Right lobe of liver (tissue), 6 donors: ENCODE measurements around the gene KCNT1. TPM values are rescaled to one million over a fixed set of nuclear protein-coding genes. Genes with fewer than 3 reads are reported as not detected.
A peak's percentile ranks its signal among the peaks of the same experiment; 100 is the strongest.

Experiments used
- ATAC-seq, 4 donors: fragments of 200-7000 bp; cut with Tn5 transposase; one replicate each; pipeline ENCODE4 v1.9.1; 2020; ENCODE audit warnings: mild to moderate bottlenecking in 4 of 4, moderate library complexity in 4 of 4
- DNase-seq, 3 donors: peaks; one replicate each; pipeline ENCODE4 v3.0.0-alpha.2; 2020
- H3K27ac ChIP-seq, 3 donors: fragments of 200-600 bp; one replicate each; pipeline ENCODE4 v1.8.0; 2022
- H3K27me3 ChIP-seq, 2 donors: fragments of 200-600 bp; one replicate each; pipeline ENCODE4 v1.8.0; 2022
- H3K36me3 ChIP-seq, 4 donors: fragments of 200-600 bp; sonication (generic) in 1 of 4; one replicate each; pipeline versions ENCODE4 v1.5.1 to v1.8.0; 2017 to 2022; ENCODE audit warnings: control low read depth in 1 of 4
- H3K4me1 ChIP-seq, 4 donors: fragments of 200-600 bp; sonication (generic) in 1 of 4; one replicate each; pipeline versions ENCODE4 v1.5.1 to v1.8.0; 2017 to 2022; ENCODE audit warnings: control low read depth in 1 of 4
- H3K4me3 ChIP-seq, 3 donors: fragments of 200-600 bp; one replicate each; pipeline ENCODE4 v1.8.0; 2022
- H3K9me3 ChIP-seq, 4 donors: fragments of 200-600 bp; sonication (generic) in 1 of 4; one replicate each; pipeline versions ENCODE4 v1.5.1 to v1.8.0; 2017 to 2022; ENCODE audit warnings: control low read depth in 1 of 4
- POLR2A ChIP-seq: fragments of 450-650 bp; IDR thresholded peaks from one replicate; pipeline ENCODE4 v1.6.1; 2017; ENCODE audit warnings: antibody characterized with exemption, mild to moderate bottlenecking
- WGBS: methylation state at CpG from one replicate; pipeline ENCODE4 v1.1.6; 2018; ENCODE audit warnings: low coverage, low lambda C conversion rate; ENCODE audit not compliant: insufficient coverage; ENCODE audit errors: missing lambda C conversion rate; 5-methylcytosine and 5-hydroxymethylcytosine counted together
- intact Hi-C, 2 donors: fragments of 100-400 bp; cut with DNase I; formaldehyde crosslinking; loops; one replicate each; pipeline versions ENCODE4 v1.11.2 to v1.14.1; 2022
- total RNA-seq, 6 experiments: library from RNA; depleted of rRNA in 2 of 6; stranded (reverse); fragments of >200 nt in 2 of 6; fragmentation: NEBNext Ultra II Directional in 3 of 6; extraction: Animal tissue kit (Norgen Biotek cat#: 25700) in 3 of 6; gene quantifications; one replicate each; pipeline versions ENCODE4 v1.1.0 to v1.2.4, GENCODE V29; 2016 to 2023
- TF ChIP-seq, protein P1 (sequence below), 4 donors: fragments of 200-600 bp in 3 of 4; fragments of 450-650 bp in 1 of 4; IDR thresholded peaks; one replicate each; pipeline versions ENCODE4 v1.5.1 to v1.8.0; 2016 to 2022; ENCODE audit warnings: antibody characterized with exemption in 4 of 4, mild to moderate bottlenecking in 2 of 4
- donor health status: DM: no; HTN: yes; CAD: no.
- donor health status: DM: no; HTN: no; CAD: no.
- donor health status: DM: no; HTN: no; CAD: no.
- donor health status: DM: no; HTN: yes; CAD: no.
- donor health status: DM: no; HTN: yes; CAD: no.

KCNT1 gene
- total RNA-seq, 6 experiments from 2014 or later = not detected

DNA sequence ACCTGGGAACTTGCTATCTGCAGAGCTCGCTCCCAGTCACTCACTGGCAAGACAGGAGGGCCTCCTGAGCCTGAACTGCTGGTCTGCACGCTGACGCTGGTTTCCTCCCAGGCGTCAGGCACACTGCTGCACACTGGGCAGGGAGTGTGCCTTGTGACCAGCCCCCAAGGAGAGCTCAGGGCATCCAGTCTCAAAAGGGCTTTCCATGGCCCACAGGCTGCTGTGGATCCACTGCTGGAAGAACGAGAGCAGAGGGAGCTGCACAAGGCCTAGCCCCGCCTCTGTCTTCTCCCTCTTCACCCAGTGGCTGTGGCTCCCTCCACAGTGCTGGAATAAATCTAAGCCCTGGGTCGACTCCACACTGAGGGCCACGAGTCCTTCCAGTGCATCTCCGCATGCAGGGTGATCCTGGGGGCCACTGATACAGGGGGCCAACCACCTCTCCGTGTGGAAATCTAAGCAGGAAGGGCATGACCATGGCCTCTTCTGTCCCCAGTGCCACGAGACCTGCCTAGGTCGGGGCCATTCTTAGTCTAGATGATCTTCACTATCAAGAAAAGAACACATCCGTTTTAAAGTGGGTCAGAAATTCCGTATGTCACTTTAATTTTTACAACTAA is 111.8 kb downstream of the KCNT1 start:
- no peak overlapping the region for H3K27ac ChIP-seq
- DNase-seq = peak in 1 of 3 donors; percentile 30

GRCh38 chr9:135814421-135815095 is 112.6 kb downstream of the KCNT1 start:
- H3K9me3 ChIP-seq = no peaks in the 10 kb centered on the region
- no peaks in the 10 kb centered on the region for H3K4me1 ChIP-seq
- no peak for TF ChIP-seq POLR2A
- TF ChIP-seq, protein P1, sequence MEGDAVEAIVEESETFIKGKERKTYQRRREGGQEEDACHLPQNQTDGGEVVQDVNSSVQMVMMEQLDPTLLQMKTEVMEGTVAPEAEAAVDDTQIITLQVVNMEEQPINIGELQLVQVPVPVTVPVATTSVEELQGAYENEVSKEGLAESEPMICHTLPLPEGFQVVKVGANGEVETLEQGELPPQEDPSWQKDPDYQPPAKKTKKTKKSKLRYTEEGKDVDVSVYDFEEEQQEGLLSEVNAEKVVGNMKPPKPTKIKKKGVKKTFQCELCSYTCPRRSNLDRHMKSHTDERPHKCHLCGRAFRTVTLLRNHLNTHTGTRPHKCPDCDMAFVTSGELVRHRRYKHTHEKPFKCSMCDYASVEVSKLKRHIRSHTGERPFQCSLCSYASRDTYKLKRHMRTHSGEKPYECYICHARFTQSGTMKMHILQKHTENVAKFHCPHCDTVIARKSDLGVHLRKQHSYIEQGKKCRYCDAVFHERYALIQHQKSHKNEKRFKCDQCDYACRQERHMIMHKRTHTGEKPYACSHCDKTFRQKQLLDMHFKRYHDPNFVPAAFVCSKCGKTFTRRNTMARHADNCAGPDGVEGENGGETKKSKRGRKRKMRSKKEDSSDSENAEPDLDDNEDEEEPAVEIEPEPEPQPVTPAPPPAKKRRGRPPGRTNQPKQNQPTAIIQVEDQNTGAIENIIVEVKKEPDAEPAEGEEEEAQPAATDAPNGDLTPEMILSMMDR (IDR thresholded peaks at IDR 0.05) = no peak
- H3K27me3 ChIP-seq = no peaks in the 10 kb centered on the region
- no peak overlapping the region for H3K4me3 ChIP-seq
- ATAC-seq (no peak), DNase-seq (peak in 1 of 3 donors; percentile 33)
- no peak overlapping the region for H3K27ac ChIP-seq
- peaks cover 0 to 60% (median 20%) of the 10 kb centered on the region in 4 donors for H3K36me3 ChIP-seq
- intact Hi-C loops = no loop called here
- 98% methylated on average over 9 of the region's 12 CpGs for WGBS

More for the DNA sequence above, 111.8 kb downstream of the KCNT1 start:
- H3K36me3 ChIP-seq = peaks cover 0 to 56% (median 20%) of the 10 kb centered on the region in 4 donors
- no peak for ATAC-seq
- TF ChIP-seq POLR2A = no peak
- TF ChIP-seq, protein P1 (IDR thresholded peaks at IDR 0.05) = no peak
- intact Hi-C loops = no loop called here
- no peaks in the 10 kb centered on the region for H3K27me3 ChIP-seq
- no peak overlapping the region for H3K4me3 ChIP-seq
- no peaks in the 10 kb centered on the region for H3K9me3 ChIP-seq
- 88% methylated on average over 2 of the region's 14 CpGs for WGBS
- no peaks in the 10 kb centered on the region for H3K4me1 ChIP-seq

DNA sequence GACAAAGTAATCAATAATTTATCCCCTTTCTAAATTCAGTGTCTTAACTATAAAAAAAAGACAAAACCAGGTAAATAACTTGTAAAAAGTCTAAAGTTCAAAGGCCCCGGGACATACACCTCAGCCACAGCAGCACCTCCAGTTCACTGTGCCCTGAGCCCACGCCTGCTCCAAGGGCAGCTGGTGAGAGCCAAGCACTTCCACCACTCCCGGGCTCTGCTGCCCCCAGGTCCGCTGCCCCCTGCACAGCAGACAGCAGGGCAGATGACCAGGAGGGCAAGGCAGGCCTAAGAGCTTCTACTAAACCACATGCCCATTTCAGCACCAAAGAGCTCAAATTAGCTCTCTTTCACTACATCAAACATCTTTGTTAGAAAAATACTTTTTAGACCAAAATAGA is 113.4 kb downstream of the KCNT1 start:
- Histone ChIP-seq H3K27ac (no peak overlapping the region), H3K36me3 (peaks cover 0 to 62% (median 19%) of the 10 kb centered on the region in 4 donors), H3K9me3 (no peaks in the 10 kb centered on the region), H3K27me3 (no peaks in the 10 kb centered on the region), H3K4me3 (no peak overlapping the region), H3K4me1 (no peaks in the 10 kb centered on the region)
- intact Hi-C loops = no loop called here
- peak in 1 of 3 donors; percentile 20 for DNase-seq
- WGBS = 81% methylated on average over 2 of the region's 4 CpGs
- no peak for ATAC-seq
- TF ChIP-seq, protein P1 (IDR thresholded peaks at IDR 0.05) = no peak
- no peak for TF ChIP-seq POLR2A

GRCh38 chr9:135815830-135816650 is 114.1 kb downstream of the KCNT1 start:
- peaks cover 0 to 62% (median 17%) of the 10 kb centered on the region in 4 donors for H3K36me3 ChIP-seq
- H3K27me3 ChIP-seq = no peaks in the 10 kb centered on the region
- ATAC-seq (no peak), DNase-seq (peak in 1 of 3 donors; percentile 40)
- no peaks in the 10 kb centered on the region for H3K4me1 ChIP-seq
- H3K27ac ChIP-seq = no peak overlapping the region
- intact Hi-C loops = no loop called here
- no peaks in the 10 kb centered on the region for H3K9me3 ChIP-seq
- TF ChIP-seq, protein P1 (IDR thresholded peaks at IDR 0.05) = no peak
- TF ChIP-seq POLR2A = no peak
- 84% methylated on average over 14 of the region's 28 CpGs for WGBS
- H3K4me3 ChIP-seq = no peak overlapping the region
